GM10266 (cell line): ENCODE results near the gene STUB1.

ENCODE experiments used
- DNase-seq: peaks from one replicate; pipeline ENCODE4 v3.0.0; 2012; ENCODE audit errors: extremely low spot score
- CTCF ChIP-seq: IDR thresholded peaks from 2 replicates; pipeline ENCODE4 v1.5.1; 2012; ENCODE audit warnings: mild to moderate bottlenecking, low read depth; ENCODE audit not compliant: control insufficient read depth, insufficient read depth; ENCODE audit errors: missing control alignments

The STUB1 gene

GRCh38 chr16:672851-673250 is 7.4 kb upstream of the STUB1 start:
- DNase-seq = no peak
- TF ChIP-seq CTCF = no peak

- DNase-seq = no peak
- TF ChIP-seq CTCF = no peak
These were observed 6.7 kb upstream of the STUB1 start for GRCh38 chr16:673399-673991.

GRCh38 chr16:674214-674881 is 5.9 kb upstream of the STUB1 start:
- no peak for DNase-seq
- TF ChIP-seq CTCF = no peak

- TF ChIP-seq CTCF = no peak
- DNase-seq = no peak
These were observed 5.0 kb upstream of the STUB1 start, which contains the start of gene RHBDL1 for GRCh38 chr16:674968-675883. Gene RHBDL1, plus strand, starts transcription at chr16:675671. Its CDS starts 120 bp downstream, at chr16:675791.

GRCh38 chr16:675884-676564 is 4.2 kb upstream of the STUB1 start:
- TF ChIP-seq CTCF = no peak
- no peak for DNase-seq

GRCh38 chr16:676565-676902 is 3.7 kb upstream of the STUB1 start:
- no peak for DNase-seq
- no peak for TF ChIP-seq CTCF
